Breast epithelium (tissue), 3 donors: ENCODE measurements around the gene DCANP1.

Experiments
- POLR2A ChIP-seq: fragments of 450-650 bp; IDR thresholded peaks from one replicate; pipeline ENCODE4 v1.6.1; 2016; ENCODE audit warnings: antibody characterized with exemption, mild to moderate bottlenecking, moderate library complexity
- POLR2AphosphoS5 ChIP-seq, 3 donors: sonication (generic); formaldehyde crosslinking; IDR thresholded peaks; one replicate each; pipeline ENCODE4 v1.6.1; 2017; ENCODE audit warnings: antibody characterized with exemption in 3 of 3
- TF ChIP-seq, protein P1 (sequence below), 3 donors: fragments of 450-650 bp; IDR thresholded peaks; one replicate each; pipeline ENCODE4 v1.5.1; 2016 to 2017; ENCODE audit warnings: antibody characterized with exemption in 3 of 3, mild to moderate bottlenecking in 3 of 3, moderate library complexity in 3 of 3

DNA sequence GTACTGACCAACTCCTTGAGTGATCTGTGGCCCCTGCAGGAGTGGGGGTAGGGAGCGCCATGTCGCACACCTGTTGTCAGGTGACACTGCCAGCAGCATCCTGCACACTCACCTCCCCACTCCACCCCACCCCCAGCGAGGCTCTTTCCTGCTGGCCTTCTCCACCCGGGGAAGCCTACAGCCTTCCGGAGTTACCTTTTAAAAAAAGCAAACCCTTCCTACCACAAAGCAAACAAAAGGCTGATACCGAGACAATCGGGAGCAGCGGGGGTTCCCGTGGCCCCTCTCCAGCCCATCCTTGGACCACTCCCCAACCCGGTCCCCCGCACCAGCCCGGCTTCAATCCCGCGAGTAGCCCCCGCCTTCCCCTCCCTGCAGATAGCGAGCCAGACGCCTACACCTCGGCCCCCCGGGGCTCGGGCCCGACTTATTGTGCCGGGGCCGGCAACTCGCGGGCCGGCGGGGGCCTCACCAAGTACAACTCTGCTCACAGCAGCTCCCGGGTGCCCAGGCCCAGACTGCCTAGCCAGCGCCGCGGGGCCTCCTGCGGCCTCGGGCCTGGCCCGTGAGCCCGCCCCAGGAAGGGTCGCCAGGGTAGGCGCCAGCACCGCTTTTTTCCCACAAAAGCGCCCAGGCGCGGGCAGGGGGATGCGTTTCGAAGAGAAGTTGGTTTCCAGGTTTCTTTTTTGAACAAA, 48.8 kb downstream of the DCANP1 start:
- TF ChIP-seq, protein P1, sequence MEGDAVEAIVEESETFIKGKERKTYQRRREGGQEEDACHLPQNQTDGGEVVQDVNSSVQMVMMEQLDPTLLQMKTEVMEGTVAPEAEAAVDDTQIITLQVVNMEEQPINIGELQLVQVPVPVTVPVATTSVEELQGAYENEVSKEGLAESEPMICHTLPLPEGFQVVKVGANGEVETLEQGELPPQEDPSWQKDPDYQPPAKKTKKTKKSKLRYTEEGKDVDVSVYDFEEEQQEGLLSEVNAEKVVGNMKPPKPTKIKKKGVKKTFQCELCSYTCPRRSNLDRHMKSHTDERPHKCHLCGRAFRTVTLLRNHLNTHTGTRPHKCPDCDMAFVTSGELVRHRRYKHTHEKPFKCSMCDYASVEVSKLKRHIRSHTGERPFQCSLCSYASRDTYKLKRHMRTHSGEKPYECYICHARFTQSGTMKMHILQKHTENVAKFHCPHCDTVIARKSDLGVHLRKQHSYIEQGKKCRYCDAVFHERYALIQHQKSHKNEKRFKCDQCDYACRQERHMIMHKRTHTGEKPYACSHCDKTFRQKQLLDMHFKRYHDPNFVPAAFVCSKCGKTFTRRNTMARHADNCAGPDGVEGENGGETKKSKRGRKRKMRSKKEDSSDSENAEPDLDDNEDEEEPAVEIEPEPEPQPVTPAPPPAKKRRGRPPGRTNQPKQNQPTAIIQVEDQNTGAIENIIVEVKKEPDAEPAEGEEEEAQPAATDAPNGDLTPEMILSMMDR (IDR thresholded peaks at IDR 0.05): no peak
- TF ChIP-seq POLR2AphosphoS5 (IDR thresholded peaks at IDR 0.05) (no peak), POLR2A (no peak)
